B cell (primary cell): ENCODE measurements around the gene DHX15. TPM values are rescaled to one million over a fixed set of nuclear protein-coding genes. Genes with fewer than 3 reads are reported as not detected.

Experiments
- ATAC-seq: fragments of 200-7000 bp; cut with Tn5 transposase; one replicate; pipeline ENCODE4 v1.10.0; 2021; ENCODE audit warnings: low read depth, mild to moderate bottlenecking, moderate number of reproducible peaks, moderate library complexity
- CTCF ChIA-PET: fragments of 350-600 bp; sonication (Branson Sonifier 250); formaldehyde crosslinking; loops from one replicate; lab custom pipeline; 2021; ENCODE audit warnings: antibody characterized with exemption, inconsistent platforms; lab: Charles Lee
- POLR2A ChIA-PET: fragments of 350-600 bp; sonication (Branson Sonifier 250); formaldehyde crosslinking; loops from one replicate; lab custom pipeline; 2021; ENCODE audit warnings: antibody characterized with exemption; lab: Charles Lee
- DNase-seq: peaks from one replicate; pipeline ENCODE4 v3.0.0; 2013
- H2AFZ ChIP-seq: 2 replicates; pipeline ENCODE4 v1.6.1; 2012; ENCODE audit warnings: mild to moderate bottlenecking, low read depth, low read length; ENCODE audit not compliant: insufficient read depth, poor library complexity, severe bottlenecking
- H3K27ac ChIP-seq, 2 donors: 1 replicate in 1 of 2; 2 replicates in 1 of 2; pipeline ENCODE4 v1.5.1; 2012 to 2013; ENCODE audit warnings: low read length in 2 of 2, mild to moderate bottlenecking in 2 of 2, moderate library complexity in 1 of 2
- H3K27me3 ChIP-seq, 4 experiments: fragments of 200-600 bp in 1 of 4; sonication (generic) in 1 of 4; replicated peaks in 1 of 4; 1 replicate in 2 of 4; 2 replicates in 2 of 4; pipeline versions ENCODE4 v1.6.1 to v1.7.0; 2013 to 2016; ENCODE audit warnings: low read length in 3 of 4, mild to moderate bottlenecking in 2 of 4, mixed read lengths in 1 of 4, moderate library complexity in 1 of 4; ENCODE audit not compliant: insufficient read depth in 4 of 4, control insufficient read depth in 3 of 4; ENCODE audit errors: control extremely low read depth in 1 of 4
- H3K36me3 ChIP-seq, 2 experiments: replicated peaks in 1 of 2; 1 replicate in 1 of 2; 2 replicates in 1 of 2; pipeline versions ENCODE4 v1.6.1 to v1.7.1; 2013; ENCODE audit warnings: low read length in 1 of 2; ENCODE audit not compliant: insufficient read depth in 2 of 2, control insufficient read depth in 1 of 2; ENCODE audit errors: control extremely low read depth in 1 of 2, extremely low read depth in 1 of 2
- H3K4me1 ChIP-seq, 2 donors: fragments of 200-600 bp in 1 of 2; sonication (generic) in 1 of 2; 1 replicate in 1 of 2; 2 replicates in 1 of 2; pipeline versions ENCODE4 v1.5.1 to v1.6.1; 2013 to 2017; ENCODE audit warnings: low read length in 2 of 2; ENCODE audit not compliant: control insufficient read depth in 2 of 2, insufficient read depth in 2 of 2
- H3K4me2 ChIP-seq: replicated peaks from 2 replicates; pipeline ENCODE3; 2012; ENCODE audit warnings: mild to moderate bottlenecking, low read depth, low read length; ENCODE audit not compliant: poor library complexity, severe bottlenecking
- H3K4me3 ChIP-seq, 5 experiments: fragments of 200-600 bp in 1 of 5; sonication (generic) in 1 of 5; 1 replicate in 3 of 5; 2 replicates in 2 of 5; pipeline versions ENCODE4 v1.5.1 to v1.7.0; 2011 to 2016; ENCODE audit warnings: low read length in 4 of 5, mild to moderate bottlenecking in 4 of 5, low read depth in 2 of 5, control low read depth in 1 of 5, moderate library complexity in 1 of 5; ENCODE audit not compliant: insufficient read depth in 1 of 5; ENCODE audit errors: control extremely low read depth in 1 of 5, extremely low read depth in 1 of 5
- H3K79me2 ChIP-seq: fragments of 200-600 bp; sonication (generic); one replicate; pipeline ENCODE4 v1.6.0; 2016; ENCODE audit warnings: low read length; ENCODE audit not compliant: control insufficient read depth, insufficient read depth
- H3K9ac ChIP-seq: fragments of 200-600 bp; sonication (generic); 2 replicates; pipeline ENCODE4 v1.6.1; 2017; ENCODE audit warnings: mild to moderate bottlenecking, low read length, moderate library complexity
- H3K9me3 ChIP-seq, 3 donors: one replicate each; pipeline versions ENCODE4 v1.6.1 to v1.7.1; 2013; ENCODE audit warnings: low read length in 2 of 3; ENCODE audit not compliant: control insufficient read depth in 2 of 3, insufficient read depth in 1 of 3; ENCODE audit errors: control extremely low read depth in 1 of 3
- H4K20me1 ChIP-seq: 2 replicates; pipeline ENCODE4 v1.6.0; 2012; ENCODE audit warnings: mild to moderate bottlenecking, low read length; ENCODE audit not compliant: insufficient read depth, control insufficient read depth, poor library complexity, severe bottlenecking
- H3K27ac Mint-ChIP-seq: one replicate; pipeline ENCODE4 v1.8.0; 2021; ENCODE audit warnings: mixed read lengths
- H3K27me3 Mint-ChIP-seq: one replicate; pipeline ENCODE4 v1.8.0; 2021; ENCODE audit warnings: mixed read lengths
- H3K4me1 Mint-ChIP-seq: one replicate; pipeline ENCODE4 v1.8.0; 2021; ENCODE audit warnings: mixed read lengths
- H3K4me3 Mint-ChIP-seq: one replicate; pipeline ENCODE4 v1.8.0; 2021; ENCODE audit warnings: mixed read lengths
- H3K9me3 Mint-ChIP-seq: one replicate; pipeline ENCODE4 v1.8.0; 2022; ENCODE audit warnings: mixed read lengths; ENCODE audit not compliant: insufficient read depth
- EZH2 ChIP-seq: IDR thresholded peaks from 2 replicates; pipeline ENCODE4 v1.6.1; 2012; ENCODE audit warnings: borderline replicate concordance, low read depth, mild to moderate bottlenecking, moderate library complexity, low read length; ENCODE audit not compliant: insufficient read depth, poor library complexity, severe bottlenecking
- intact Hi-C: fragments of 100-400 bp; cut with micrococcal nuclease; formaldehyde crosslinking; loops from one replicate; pipeline ENCODE4 v1.10.0; 2022
- polyA plus RNA-seq: library from polyadenylated mRNA; depleted of rRNA; stranded (reverse); fragments of >200 nt; gene quantifications from 2 replicates; pipeline ENCODE4 v1.2.3, GENCODE V29; 2012
- total RNA-seq, 2 donors: library from RNA; stranded (reverse); fragments of 120-200 nt in 1 of 2; gene quantifications; 1 replicate in 1 of 2; 2 replicates in 1 of 2; pipeline versions ENCODE4 v1.2.3 to v1.2.4, GENCODE V29; 2013 to 2022
- TF ChIP-seq, protein P1 (sequence below): fragments of 200-600 bp; IDR thresholded peaks from one replicate; pipeline ENCODE4 v1.8.0; 2022; ENCODE audit warnings: antibody characterized with exemption, mild to moderate bottlenecking

The DHX15 gene
- total and polyA plus RNA-seq, 2 donors (not counting 1 experiment from before 2014, with no cell fraction given), result 58.8 to 162 TPM

DNA sequence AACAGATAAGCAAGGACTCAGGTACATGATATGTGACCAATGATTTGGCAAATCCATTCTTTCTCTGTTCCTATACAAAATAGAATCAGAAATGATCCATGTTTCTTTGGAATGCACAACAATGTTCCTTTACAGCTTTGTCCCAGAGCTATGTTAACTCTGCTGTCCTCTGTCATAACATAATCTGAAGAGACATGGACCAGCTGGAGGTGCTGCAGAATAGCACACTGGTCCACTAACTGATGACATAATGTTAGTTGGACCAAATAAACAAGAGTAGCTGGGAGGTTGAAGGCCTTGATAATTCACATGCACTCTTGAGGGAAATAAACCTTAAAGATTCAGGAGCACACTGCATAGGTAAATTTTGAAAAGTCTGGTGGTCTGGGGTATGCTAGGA, 23.0 kb upstream of the DHX15 start:
- H3K27me3 Mint-ChIP-seq, result peaks cover 13% of the 10 kb centered on the region
- CTCF ChIA-PET, result no interaction called here
- intact Hi-C loops, result no loop called here

DNA sequence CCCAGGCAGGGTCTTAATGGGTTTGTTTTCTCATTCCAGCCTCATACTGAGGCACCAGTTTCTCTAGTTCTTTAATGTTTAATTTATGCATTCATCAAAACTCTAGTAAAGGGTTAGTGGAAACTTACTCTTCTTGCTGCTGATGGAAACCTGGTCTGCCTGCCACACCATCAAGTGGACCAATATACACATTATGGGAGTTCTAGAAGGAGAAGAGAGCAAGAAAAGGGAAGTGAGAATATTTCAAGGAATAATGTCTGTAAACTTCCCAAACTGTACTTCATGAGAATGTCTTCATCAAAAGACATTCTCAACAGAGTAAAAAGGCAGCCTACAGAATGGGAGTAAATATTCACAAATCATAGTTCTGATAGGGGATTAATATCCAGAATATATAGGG, 20.9 kb upstream of the DHX15 start:
- ChIA-PET CTCF (no interaction called here), POLR2A (no interaction called here)
- Histone ChIP-seq H3K4me3 (no peak overlapping the region), H3K4me2 (no peak overlapping the region), H3K9ac (no peak overlapping the region), H3K36me3 (no peaks in the 10 kb centered on the region), H4K20me1 (no peaks in the 10 kb centered on the region), H3K27me3 (peaks cover 0 to 7% (median 2%) of the 10 kb centered on the region in 4 experiments), H3K27ac (no peak overlapping the region), H2AFZ (no peak overlapping the region), H3K9me3 (peaks cover 0 to 3% (median 2%) of the 10 kb centered on the region in 3 donors), H3K79me2 (no peaks in the 10 kb centered on the region), H3K4me1 (no peaks in the 10 kb centered on the region)
- Mint-ChIP-seq H3K4me3 (no peak overlapping the region), H3K9me3 (peaks cover 6% of the 10 kb centered on the region), H3K4me1 (no peaks in the 10 kb centered on the region), H3K27me3 (peaks cover 21% of the 10 kb centered on the region), H3K27ac (no peak overlapping the region)
- DNase-seq (no peak), ATAC-seq (no peak)
- intact Hi-C loops, result no loop called here
- TF ChIP-seq, protein P1, sequence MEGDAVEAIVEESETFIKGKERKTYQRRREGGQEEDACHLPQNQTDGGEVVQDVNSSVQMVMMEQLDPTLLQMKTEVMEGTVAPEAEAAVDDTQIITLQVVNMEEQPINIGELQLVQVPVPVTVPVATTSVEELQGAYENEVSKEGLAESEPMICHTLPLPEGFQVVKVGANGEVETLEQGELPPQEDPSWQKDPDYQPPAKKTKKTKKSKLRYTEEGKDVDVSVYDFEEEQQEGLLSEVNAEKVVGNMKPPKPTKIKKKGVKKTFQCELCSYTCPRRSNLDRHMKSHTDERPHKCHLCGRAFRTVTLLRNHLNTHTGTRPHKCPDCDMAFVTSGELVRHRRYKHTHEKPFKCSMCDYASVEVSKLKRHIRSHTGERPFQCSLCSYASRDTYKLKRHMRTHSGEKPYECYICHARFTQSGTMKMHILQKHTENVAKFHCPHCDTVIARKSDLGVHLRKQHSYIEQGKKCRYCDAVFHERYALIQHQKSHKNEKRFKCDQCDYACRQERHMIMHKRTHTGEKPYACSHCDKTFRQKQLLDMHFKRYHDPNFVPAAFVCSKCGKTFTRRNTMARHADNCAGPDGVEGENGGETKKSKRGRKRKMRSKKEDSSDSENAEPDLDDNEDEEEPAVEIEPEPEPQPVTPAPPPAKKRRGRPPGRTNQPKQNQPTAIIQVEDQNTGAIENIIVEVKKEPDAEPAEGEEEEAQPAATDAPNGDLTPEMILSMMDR, result no peak
- no peak for TF ChIP-seq EZH2

More for the DNA sequence above, 23.0 kb upstream of the DHX15 start:
- Histone ChIP-seq H3K4me3 (no peak overlapping the region), H4K20me1 (no peaks in the 10 kb centered on the region), H2AFZ (no peak overlapping the region), H3K9ac (no peak overlapping the region), H3K4me2 (no peak overlapping the region), H3K36me3 (no peaks in the 10 kb centered on the region), H3K27ac (no peak overlapping the region), H3K9me3 (peaks cover 0 to 14% (median 2%) of the 10 kb centered on the region in 3 donors), H3K4me1 (no peaks in the 10 kb centered on the region), H3K79me2 (no peaks in the 10 kb centered on the region), H3K27me3 (peaks cover 0 to 7% (median 0%) of the 10 kb centered on the region in 4 experiments)
- no peak for ATAC-seq
- H3K4me1 Mint-ChIP-seq, result no peaks in the 10 kb centered on the region
- H3K27ac Mint-ChIP-seq, result no peak overlapping the region
- no peak for TF ChIP-seq EZH2
- TF ChIP-seq, protein P1, result no peak
- DNase-seq, result no peak
- peaks cover 6% of the 10 kb centered on the region for H3K9me3 Mint-ChIP-seq
- POLR2A ChIA-PET, result no interaction called here
- H3K4me3 Mint-ChIP-seq, result no peak overlapping the region
